Smooth muscle cell (in vitro differentiated cells): Measurements from ENCODE around the gene ZNF407. TPM values are rescaled to one million over a fixed set of nuclear protein-coding genes. Genes with fewer than 3 reads are reported as not detected.

Source experiments
- DNase-seq: peaks from one replicate; lab custom pipeline; 2025; ENCODE audit not compliant: unreplicated experiment; lab: John Stamatoyannopoulos, UW
- H2AFZ ChIP-seq: fragments of 200-600 bp; sonication (generic); 2 replicates; pipeline ENCODE4 v1.6.0; 2016; ENCODE audit warnings: antibody characterized with exemption, low read depth, mild to moderate bottlenecking
- H3F3A ChIP-seq: fragments of 200-600 bp; sonication (generic); 2 replicates; pipeline ENCODE4 v1.6.0; 2017; ENCODE audit warnings: antibody characterized with exemption, low read depth
- H3K27ac ChIP-seq: fragments of 200-600 bp; sonication (generic); 2 replicates; pipeline ENCODE4 v1.5.1; 2016; ENCODE audit warnings: low read depth, mild to moderate bottlenecking
- H3K27me3 ChIP-seq: fragments of 200-600 bp; sonication (generic); 2 replicates; pipeline ENCODE4 v1.6.1; 2016; ENCODE audit warnings: low read depth, mild to moderate bottlenecking
- H3K36me3 ChIP-seq: fragments of 200-600 bp; sonication (generic); 2 replicates; pipeline ENCODE4 v1.5.1; 2016; ENCODE audit warnings: low read depth
- H3K4me1 ChIP-seq: fragments of 200-600 bp; sonication (generic); 2 replicates; pipeline ENCODE4 v1.5.1; 2016; ENCODE audit warnings: low read depth
- H3K4me2 ChIP-seq: fragments of 200-600 bp; sonication (generic); 2 replicates; pipeline ENCODE4 v1.6.0; 2016; ENCODE audit warnings: mild to moderate bottlenecking
- H3K4me3 ChIP-seq: fragments of 200-600 bp; sonication (generic); 2 replicates; pipeline ENCODE4 v1.5.1; 2016; ENCODE audit warnings: mild to moderate bottlenecking
- H3K79me2 ChIP-seq: fragments of 200-600 bp; sonication (generic); 2 replicates; pipeline ENCODE4 v1.6.0; 2016; ENCODE audit warnings: low read depth, mild to moderate bottlenecking
- H3K9ac ChIP-seq: fragments of 200-600 bp; sonication (generic); 2 replicates; pipeline ENCODE4 v1.6.0; 2016; ENCODE audit warnings: low read depth
- H3K9me3 ChIP-seq: fragments of 200-600 bp; sonication (generic); replicated peaks from 2 replicates; pipeline ENCODE4 v1.5.1; 2016; ENCODE audit warnings: low read depth
- H4K20me1 ChIP-seq: fragments of 200-600 bp; sonication (generic); 2 replicates; pipeline ENCODE4 v1.6.0; 2016; ENCODE audit warnings: low read depth
- CTCF ChIP-seq: fragments of 200-600 bp; sonication (generic); IDR thresholded peaks from 2 replicates; pipeline ENCODE4 v1.5.1; 2017; ENCODE audit warnings: borderline replicate concordance, mild to moderate bottlenecking, antibody characterized with exemption; ENCODE audit not compliant: insufficient read depth, poor library complexity, severe bottlenecking
- WGBS: methylation state at CpG from one replicate; pipeline ENCODE4 v1.1.7; 2016; ENCODE audit warnings: low lambda C conversion rate; 5-methylcytosine and 5-hydroxymethylcytosine counted together
- polyA plus RNA-seq: library from polyadenylated mRNA; unstranded; fragments of >200 nt; fragmentation: Nextera tagmentation; extraction: Ambion mirVana; gene quantifications from 2 replicates; pipeline ENCODE4 v1.2.1, GENCODE V29; 2016
- total RNA-seq: library from RNA; depleted of rRNA; stranded (reverse); fragments of >200 nt; gene quantifications from 2 replicates; pipeline ENCODE4 v1.2.3, GENCODE V29; 2014

ZNF407 gene
- total and polyA plus RNA-seq, 2 experiments from 2014 or later = 4.5 to 11.5 TPM

- Histone ChIP-seq H3K27ac (no peak overlapping the region), H3K9ac (no peak overlapping the region), H3F3A (no peaks in the 10 kb centered on the region), H3K79me2 (no peaks in the 10 kb centered on the region), H3K4me1 (no peaks in the 10 kb centered on the region), H3K27me3 (no peaks in the 10 kb centered on the region), H3K9me3 (no peaks in the 10 kb centered on the region), H3K4me2 (no peak overlapping the region), H3K36me3 (no peaks in the 10 kb centered on the region), H4K20me1 (no peaks in the 10 kb centered on the region), H3K4me3 (no peak overlapping the region), H2AFZ (no peak overlapping the region)
- TF ChIP-seq CTCF = no peak
- 94% methylated on average over 3 of the region's 3 CpGs for WGBS
- DNase-seq = no peak
Measured at GRCh38 chr18:74699455-74699854, 101.8 kb downstream of the ZNF407 start.

- H4K20me1 ChIP-seq = no peaks in the 10 kb centered on the region
- H3K4me2 ChIP-seq = no peak overlapping the region
- 74% methylated on average over 3 of the region's 3 CpGs for WGBS
- H3K9me3 ChIP-seq = no peaks in the 10 kb centered on the region
- TF ChIP-seq CTCF = no peak
- H3K4me3 ChIP-seq = no peak overlapping the region
- no peak for DNase-seq
- no peaks in the 10 kb centered on the region for H3K4me1 ChIP-seq
- no peak overlapping the region for H2AFZ ChIP-seq
- no peak overlapping the region for H3K27ac ChIP-seq
- no peaks in the 10 kb centered on the region for H3K27me3 ChIP-seq
- H3F3A ChIP-seq = no peaks in the 10 kb centered on the region
- peaks cover 2% of the 10 kb centered on the region for H3K79me2 ChIP-seq
- no peak overlapping the region for H3K9ac ChIP-seq
- no peaks in the 10 kb centered on the region for H3K36me3 ChIP-seq
Measured at GRCh38 chr18:74702950-74703349, 105.3 kb downstream of the ZNF407 start.

- Histone ChIP-seq H3K4me3 (no peak overlapping the region), H3K9ac (no peak overlapping the region), H3K9me3 (no peaks in the 10 kb centered on the region), H3K79me2 (peaks cover 4% of the 10 kb centered on the region), H4K20me1 (peaks cover 3% of the 10 kb centered on the region), H3K4me2 (no peak overlapping the region), H3K27me3 (no peaks in the 10 kb centered on the region), H2AFZ (no peak overlapping the region), H3K27ac (no peak overlapping the region), H3K4me1 (no peaks in the 10 kb centered on the region), H3F3A (no peaks in the 10 kb centered on the region), H3K36me3 (no peaks in the 10 kb centered on the region)
- no peak for DNase-seq
- TF ChIP-seq CTCF = no peak
Measured at GRCh38 chr18:74708169-74708568, 110.5 kb downstream of the ZNF407 start.

GRCh38 chr18:74709452-74709851 is 111.8 kb downstream of the ZNF407 start:
- no peaks in the 10 kb centered on the region for H3K9me3 ChIP-seq
- no peaks in the 10 kb centered on the region for H3K36me3 ChIP-seq
- no peak overlapping the region for H3K4me2 ChIP-seq
- H3K9ac ChIP-seq = no peak overlapping the region
- H3K27me3 ChIP-seq = no peaks in the 10 kb centered on the region
- no peak for DNase-seq
- H3K27ac ChIP-seq = no peak overlapping the region
- H3F3A ChIP-seq = no peaks in the 10 kb centered on the region
- H3K79me2 ChIP-seq = peaks cover 4% of the 10 kb centered on the region
- no peak overlapping the region for H3K4me3 ChIP-seq
- H2AFZ ChIP-seq = no peak overlapping the region
- H4K20me1 ChIP-seq = peaks cover 3% of the 10 kb centered on the region
- H3K4me1 ChIP-seq = no peaks in the 10 kb centered on the region
- 99% methylated on average over 3 of the region's 3 CpGs for WGBS
- TF ChIP-seq CTCF = no peak
